NCI-H1417 treated with DMSO at 0.1 percent for 48 hours (cell line): ENCODE data around the gene ROGDI.

Source experiments
- DNase-seq: peaks from one replicate; lab custom pipeline; 2025; lab: John Stamatoyannopoulos, UW

ROGDI gene

GRCh38 chr16:4801962-4802658, at the start of gene ROGDI:
Gene ROGDI (minus strand): TSS chr16:4802633. CDS start chr16:4802571, 62 bp downstream.
- peak; percentile 20 for DNase-seq

- no peak for DNase-seq
Measured at GRCh38 chr16:4850211-4850610, 47.8 kb upstream of the ROGDI start.

GRCh38 chr16:4847774-4848587, 45.5 kb upstream of the ROGDI start:
- no peak for DNase-seq

GRCh38 chr16:4846901-4847773, 44.7 kb upstream of the ROGDI start, which contains the start of the genes GLYR1 and UBN1:
Gene GLYR1 (minus strand): TSS chr16:4847288. CDS start chr16:4847265, 23 bp downstream.
Gene UBN1 (plus strand): TSS chr16:4847481. CDS start chr16:4852918, 5,437 bp downstream.
- DNase-seq: peak; percentile 81

- DNase-seq: no peak
Measured at GRCh38 chr16:4846503-4846900, 44.1 kb upstream of the ROGDI start.

- DNase-seq: no peak
Measured at GRCh38 chr16:4840984-4841383, 38.6 kb upstream of the ROGDI start.

- no peak for DNase-seq
Measured at GRCh38 chr16:4839942-4840341, 37.5 kb upstream of the ROGDI start.

GRCh38 chr16:4837733-4838501, 35.5 kb upstream of the ROGDI start:
- no peak for DNase-seq

GRCh38 chr16:4836727-4837126, 34.3 kb upstream of the ROGDI start:
- no peak for DNase-seq

GRCh38 chr16:4833584-4833983, 31.2 kb upstream of the ROGDI start:
- DNase-seq: no peak

GRCh38 chr16:4832698-4833343, 30.4 kb upstream of the ROGDI start:
- no peak for DNase-seq

- no peak for DNase-seq
Measured at GRCh38 chr16:4831616-4832015, 29.2 kb upstream of the ROGDI start.

- no peak for DNase-seq
Measured at GRCh38 chr16:4830408-4830807, 28.0 kb upstream of the ROGDI start.

- DNase-seq: no peak
Measured at GRCh38 chr16:4828567-4829321, 26.3 kb upstream of the ROGDI start.

- no peak for DNase-seq
Measured at GRCh38 chr16:4826980-4827379, 24.5 kb upstream of the ROGDI start.

- no peak for DNase-seq
Measured at GRCh38 chr16:4826526-4826925, 24.1 kb upstream of the ROGDI start.

- DNase-seq: no peak
Measured at GRCh38 chr16:4825196-4825595, 22.8 kb upstream of the ROGDI start.

GRCh38 chr16:4820652-4821051, 18.2 kb upstream of the ROGDI start:
- no peak for DNase-seq

GRCh38 chr16:4814542-4815173, 12.2 kb upstream of the ROGDI start:
- DNase-seq: no peak

- no peak for DNase-seq
Measured at GRCh38 chr16:4814046-4814445, 11.6 kb upstream of the ROGDI start.
